Stimulated activated CD4-positive, alpha-beta T cell treated with anti-CD3 and anti-CD28 coated beads, TNF-alpha, amount 100 ng/mL, for 24 hours (primary cell): ENCODE results near the gene CHD8.
"Not testable (repeated sequence)": the region's sequence is repeated elsewhere in the genome, so short reads cannot be mapped to it uniquely, and the experiment has no call there.

Experiments used
- DNase-seq, 3 experiments: peaks; one replicate each; pipeline ENCODE4 v3.0.0-alpha.2; 2020; ENCODE audit warnings: low read depth in 3 of 3

Gene CHD8

DNA sequence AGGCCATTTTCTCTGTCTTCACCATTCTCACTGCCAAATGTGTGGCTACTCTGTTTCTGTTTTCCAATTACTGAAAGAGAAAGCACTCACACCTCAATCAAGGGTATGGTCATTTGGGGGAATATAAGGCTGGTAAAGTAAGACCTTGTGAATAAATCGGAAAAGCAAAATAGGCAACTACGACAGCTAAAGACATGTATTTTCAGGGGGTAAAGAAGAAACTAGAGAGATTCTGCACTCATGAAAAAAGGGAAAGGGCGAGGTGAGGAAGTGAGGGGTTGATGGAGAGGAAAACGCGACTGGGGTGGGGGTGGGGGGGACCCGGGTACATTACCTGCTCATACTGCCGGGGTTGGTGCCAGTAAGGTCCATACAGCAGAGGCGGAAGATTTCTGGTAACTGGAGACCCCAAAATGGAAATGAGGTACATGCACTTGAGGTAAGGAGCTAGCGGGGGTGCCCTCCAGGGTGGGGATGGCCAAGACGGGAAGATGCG lies 19.3 kb downstream of the CHD8 start:
- DNase-seq: no peak

DNA sequence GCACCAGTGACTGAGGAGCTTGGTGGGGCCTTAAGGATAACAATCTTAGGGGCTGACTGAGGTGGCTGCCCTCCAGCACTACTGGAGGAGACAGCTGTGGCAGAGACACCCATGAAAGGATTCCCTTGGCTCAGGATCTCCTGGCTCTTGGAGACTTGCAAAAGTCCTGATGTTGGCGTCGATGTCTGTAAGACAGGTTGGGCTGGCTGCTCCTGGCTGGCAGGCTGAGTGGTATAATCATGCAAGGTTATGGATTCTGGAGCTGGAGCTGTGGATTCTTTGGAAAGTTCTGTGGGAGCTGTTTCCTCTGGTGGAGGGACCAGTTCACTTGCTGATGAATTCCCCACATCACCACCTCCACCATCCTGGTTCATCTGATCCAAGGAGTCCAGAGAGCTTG lies 24.8 kb downstream of the CHD8 start:
- DNase-seq: no peak

DNA sequence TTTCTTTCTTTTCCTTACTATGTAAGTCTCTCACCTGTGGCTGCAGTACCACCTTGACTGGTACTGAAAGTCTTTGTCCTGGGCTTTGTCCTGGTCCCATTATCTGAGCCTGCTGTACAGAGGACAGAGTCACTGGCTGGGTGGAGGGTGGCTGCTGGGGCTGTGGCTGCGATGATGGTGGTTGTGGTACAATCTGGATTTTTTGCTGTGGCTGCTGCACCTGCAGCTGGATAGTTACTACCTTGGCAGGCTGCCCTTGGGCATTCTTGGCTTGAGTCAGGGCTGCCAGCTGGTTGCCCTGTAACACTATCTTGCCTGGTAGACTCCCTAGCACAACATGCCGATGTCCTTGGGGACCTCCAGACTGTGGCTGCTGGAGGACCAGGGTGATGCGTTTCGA lies 27.0 kb downstream of the CHD8 start:
- DNase-seq: no peak

DNA sequence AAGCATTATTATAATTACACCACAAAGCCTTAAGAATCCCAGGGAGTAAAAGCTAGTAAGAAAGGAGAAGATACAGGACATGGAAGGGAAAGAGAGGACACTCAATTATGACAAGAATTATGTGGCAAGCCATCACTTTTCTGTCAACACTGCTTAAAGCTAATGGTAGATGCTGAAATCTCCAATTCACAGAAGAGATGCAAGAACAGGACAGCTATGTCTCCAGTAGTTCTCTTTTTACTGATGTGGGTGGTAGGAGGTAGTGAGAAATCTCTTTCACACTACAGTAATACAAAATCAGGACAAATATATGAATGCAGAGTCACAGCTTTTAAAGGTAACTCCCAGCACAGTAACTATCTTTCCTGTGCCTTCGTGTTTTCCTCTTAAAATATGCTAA lies 29.2 kb downstream of the CHD8 start:
- DNase-seq: no peak

DNA sequence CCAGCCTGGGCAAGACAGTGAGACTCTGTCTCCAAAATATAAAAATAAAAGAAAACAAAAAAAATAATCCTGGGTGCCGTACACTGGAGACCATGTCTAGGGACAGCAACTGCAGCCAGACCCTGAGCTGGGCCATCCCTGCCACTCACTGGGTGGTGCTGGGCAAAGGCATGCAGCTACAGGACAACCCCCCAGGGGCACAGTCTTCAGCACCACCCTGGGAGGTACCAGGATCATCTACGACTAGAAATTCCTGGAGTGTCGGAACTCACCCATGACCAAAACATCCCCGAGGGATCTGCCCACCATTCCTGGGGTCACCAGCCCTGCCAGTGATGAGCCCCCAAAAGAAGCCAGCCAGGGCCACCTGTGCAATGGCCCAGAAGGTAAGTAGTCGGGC lies 36.4 kb downstream of the CHD8 start:
- DNase-seq: no peak

DNA sequence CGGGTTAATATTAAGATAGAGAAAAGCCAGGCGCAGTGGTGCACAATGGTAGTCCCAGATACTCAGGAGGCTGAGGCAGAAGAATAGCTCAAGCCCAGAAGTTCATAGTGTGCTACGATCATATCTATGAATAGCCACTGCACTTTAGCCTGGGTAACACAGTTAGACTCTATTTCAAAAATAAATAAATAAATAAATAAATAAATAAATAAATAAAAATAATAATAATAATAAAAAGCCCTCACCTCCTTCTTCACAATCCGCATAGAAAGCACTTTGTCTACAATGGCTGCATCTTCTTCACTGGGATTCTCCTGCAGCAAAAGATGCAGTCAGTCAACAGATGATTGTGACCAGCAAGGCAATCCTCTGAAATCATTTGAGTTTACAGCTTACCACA lies 40.6 kb downstream of the CHD8 start:
- no peak for DNase-seq

DNA sequence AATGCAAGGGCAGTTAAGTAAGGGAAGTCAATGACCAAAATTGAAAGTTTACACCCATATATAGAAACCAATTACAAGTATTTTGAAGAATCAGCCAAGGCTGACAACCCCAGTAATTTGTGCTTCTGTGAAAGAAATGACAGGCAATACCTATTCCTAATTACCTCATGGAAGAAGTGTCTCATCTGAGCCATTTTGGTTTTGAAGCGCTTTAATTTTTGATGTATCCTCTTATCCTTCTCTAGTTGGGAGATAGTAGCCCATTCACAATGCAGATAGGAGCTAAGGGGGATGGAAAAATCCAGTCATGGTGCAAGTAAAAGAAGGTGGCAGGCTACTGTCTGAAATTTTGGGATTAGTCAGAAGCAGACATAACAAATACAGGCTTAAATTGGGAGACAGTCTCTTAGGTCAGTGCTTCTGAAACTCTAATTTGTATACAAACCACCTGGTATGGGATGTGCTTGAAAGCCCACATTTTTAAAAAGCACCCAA lies 41.7 kb downstream of the CHD8 start:
- DNase-seq: no peak

DNA sequence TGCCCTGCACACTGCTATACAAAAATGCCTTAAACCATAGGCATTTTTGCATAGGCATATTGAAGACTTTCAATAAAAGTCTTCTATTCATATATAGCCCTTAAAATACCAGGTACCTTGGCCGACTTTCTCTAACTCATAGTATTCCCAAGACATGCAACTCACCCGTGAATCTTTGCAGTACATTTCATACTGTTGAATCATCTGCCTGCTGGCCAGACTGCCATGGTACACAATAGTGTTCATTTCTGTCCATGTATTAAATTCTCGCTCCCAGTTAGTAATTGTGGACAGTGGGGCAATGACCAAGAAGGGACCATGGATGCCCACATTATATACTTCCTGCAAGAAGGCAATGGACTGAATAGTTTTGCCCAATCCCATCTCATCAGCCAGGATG lies 47.8 kb downstream of the CHD8 start:
- DNase-seq: no peak

DNA sequence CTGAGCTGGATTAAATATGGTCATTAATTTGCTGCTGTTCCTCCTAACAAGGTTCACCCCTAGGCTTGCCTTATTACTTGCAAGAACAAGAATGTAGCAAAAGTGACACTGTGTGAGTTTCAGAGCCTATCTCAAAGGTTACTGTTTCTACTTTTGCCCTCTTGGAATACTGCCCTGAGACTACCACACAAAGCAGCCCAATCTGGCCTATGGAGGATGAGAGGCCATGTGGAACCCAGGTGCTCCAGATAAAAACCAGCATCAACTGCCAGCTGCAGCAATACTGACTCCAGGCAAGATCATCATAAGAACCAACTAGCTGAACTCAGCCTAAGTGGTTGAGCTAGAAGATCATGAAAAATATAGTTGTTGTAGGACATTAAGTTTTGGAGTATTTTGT lies 49.7 kb downstream of the CHD8 start:
- no peak for DNase-seq

DNA sequence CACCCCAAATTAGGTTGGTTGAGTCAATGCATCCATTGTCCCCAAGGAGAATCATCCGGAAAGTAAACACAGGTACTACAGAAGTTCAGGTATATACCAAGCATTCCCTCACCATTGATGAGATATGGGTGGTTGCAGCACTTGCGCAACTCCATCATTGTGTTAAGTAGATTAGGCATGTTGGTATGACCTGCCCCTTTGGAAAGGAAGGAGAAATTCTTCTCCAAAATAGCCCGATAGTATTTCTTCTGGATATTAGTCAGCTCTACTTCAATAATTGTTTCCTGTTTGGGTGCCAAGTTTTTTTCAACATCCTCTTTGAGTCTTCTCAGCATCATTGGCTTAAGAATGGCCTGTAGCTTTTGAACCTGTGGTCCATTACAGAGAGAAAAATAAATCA lies 50.8 kb downstream of the CHD8 start:
- DNase-seq: no peak

DNA sequence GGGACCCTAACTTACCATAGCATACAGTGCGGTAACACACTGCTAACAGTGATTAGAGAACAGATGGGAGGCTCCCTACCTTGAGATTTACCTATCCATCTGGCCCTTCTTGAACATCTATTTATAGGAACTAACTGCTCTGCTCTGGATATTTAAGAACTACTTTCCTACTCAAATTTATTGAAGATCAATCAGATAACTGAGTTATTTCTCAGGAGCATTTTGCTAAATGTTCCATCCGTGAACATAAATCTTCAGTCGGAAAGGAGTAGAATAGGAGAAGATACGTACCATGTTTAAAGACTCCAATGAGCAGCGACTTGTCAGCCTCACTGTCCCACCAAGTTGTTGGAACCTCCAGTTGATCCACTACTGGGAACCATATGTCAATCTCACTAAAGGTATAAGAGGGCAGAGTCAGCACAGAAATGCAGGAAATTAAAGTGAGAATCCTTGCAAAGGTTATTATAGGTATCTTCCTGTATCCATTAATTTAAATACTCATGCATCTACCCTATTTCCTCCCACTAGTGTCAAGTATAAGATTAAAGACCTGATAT lies 56.5 kb downstream of the CHD8 start:
- no peak for DNase-seq

DNA sequence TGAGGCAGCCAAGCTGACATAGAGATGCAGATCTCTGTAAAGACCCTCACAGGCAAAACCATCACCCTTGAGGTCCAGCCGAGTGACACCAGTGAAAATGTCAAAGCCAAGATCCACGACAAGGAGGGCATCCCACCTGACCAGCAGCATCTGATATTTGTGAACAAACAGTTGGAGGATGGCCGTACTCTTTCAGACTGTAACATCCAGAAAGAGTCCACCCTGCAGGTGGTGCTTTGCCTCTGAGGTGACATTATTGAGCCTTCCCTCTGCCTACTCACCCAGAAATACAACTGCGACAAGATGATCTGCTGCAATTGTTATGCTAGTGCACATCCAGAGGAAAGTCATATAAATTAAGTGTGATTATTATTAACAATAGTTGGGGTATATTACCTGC lies 57.0 kb downstream of the CHD8 start:
- DNase-seq: no peak

DNA sequence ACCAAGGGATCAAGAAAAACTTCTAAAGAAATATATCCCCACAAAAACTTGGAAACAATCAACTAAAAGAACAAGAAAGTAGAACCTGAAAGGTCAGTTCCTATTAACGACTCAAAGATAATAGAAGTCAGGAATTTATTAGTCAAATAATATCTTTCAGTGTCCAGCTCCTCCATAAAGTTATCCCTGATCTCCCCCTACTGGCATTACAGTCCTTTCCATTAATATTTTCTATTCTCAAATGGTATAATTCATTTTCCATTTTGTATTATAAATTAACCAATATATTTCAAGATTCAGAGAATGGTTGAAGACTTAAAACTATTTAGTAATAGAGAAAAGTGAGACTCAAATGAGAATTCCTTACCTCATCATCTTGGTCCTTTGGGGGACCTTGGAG lies 60.5 kb downstream of the CHD8 start:
- DNase-seq: no peak

DNA sequence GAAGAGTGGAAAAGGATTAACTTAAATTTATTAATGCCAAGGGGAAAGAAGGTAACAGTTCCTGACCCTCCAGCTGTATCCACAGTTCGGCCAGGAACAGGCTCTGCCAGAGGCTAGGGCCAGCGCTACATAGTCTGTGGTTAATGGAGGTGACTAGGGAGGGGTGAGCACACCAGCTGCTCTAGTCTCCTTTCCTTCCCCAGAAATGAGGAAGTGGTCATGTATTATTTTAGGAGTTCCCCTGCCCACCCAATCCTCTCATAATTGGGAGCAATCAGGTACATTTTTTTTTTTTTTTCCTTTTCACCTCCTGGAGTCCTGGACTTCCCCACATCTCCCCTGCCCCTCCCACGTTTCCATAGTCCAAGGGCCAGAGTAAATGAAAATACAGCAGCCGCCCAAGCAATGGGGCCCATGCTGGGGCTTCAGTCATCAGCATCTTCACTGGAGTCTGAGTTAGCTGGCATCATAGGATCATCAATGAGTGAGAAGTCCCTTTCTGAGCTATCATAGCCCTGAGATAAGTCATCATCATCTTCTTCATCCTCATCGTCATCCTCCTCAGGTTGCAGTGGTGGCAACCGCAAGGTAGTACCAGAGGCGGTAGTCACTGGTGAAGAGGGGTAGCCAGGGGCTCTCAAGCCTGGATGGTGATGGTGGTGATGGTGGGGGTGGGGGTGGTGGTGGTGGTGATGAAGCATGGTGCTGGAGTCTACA lies 70.6 kb downstream of the CHD8 start:
- DNase-seq: no peak

DNA sequence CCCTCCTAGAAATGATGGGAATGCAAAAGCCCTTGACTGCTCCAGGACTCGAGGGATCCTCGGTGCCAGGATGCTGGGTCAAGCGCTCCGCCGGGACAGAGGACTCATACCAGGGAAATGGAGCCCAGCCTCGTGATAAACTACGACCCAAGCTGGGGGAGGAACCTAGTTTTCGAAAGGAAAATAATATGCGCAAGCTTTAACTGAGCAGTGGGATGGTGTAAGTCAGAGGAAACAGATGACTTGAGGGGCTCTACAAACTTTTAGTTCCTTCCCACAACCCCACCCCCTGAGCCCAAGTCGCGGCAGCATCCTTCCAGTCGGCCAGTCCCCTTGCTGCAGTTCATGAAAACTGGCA lies 71.5 kb downstream of the CHD8 start:
- peak in 1 of 3 experiments; percentile 24 for DNase-seq

DNA sequence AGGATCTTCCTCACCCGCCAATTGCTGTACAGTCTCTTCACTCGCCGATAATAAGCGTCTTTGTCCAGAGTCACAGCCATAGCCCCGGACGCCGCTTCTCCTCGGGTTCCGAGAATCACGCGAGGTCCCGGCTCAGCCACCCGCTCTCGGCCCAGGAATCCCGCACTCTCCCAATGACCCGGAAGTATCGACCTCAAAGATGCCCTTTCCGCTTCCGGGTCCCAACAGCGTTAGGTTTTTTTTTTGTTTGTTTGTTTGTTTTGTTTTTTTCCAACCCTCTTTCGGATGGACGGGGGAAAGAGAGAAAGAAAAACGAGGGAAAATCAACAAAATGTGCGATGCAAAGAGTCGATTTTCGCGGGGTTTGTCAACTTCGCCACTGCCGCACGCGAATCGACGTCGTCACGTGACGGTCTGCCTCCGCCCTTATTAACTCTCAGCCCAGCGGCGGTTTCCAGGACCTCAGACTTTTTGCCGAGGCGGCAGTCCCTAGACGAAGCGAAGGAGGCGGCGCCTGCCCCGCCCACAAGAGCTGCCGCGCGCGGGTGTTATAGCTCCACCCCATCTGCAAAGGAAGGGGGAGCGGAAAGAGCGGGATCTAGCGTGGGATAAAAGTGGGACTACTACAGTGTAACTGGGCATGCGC lies 72.0 kb downstream of the CHD8 start, which contains the start of gene SUPT16H:
TSS of gene SUPT16H (minus strand) at position 172 of the 646 bp plus-strand sequence. CDS start at position 80, 92 bp downstream.
- peak; percentile 86 to 96 (median 90) for DNase-seq

DNA sequence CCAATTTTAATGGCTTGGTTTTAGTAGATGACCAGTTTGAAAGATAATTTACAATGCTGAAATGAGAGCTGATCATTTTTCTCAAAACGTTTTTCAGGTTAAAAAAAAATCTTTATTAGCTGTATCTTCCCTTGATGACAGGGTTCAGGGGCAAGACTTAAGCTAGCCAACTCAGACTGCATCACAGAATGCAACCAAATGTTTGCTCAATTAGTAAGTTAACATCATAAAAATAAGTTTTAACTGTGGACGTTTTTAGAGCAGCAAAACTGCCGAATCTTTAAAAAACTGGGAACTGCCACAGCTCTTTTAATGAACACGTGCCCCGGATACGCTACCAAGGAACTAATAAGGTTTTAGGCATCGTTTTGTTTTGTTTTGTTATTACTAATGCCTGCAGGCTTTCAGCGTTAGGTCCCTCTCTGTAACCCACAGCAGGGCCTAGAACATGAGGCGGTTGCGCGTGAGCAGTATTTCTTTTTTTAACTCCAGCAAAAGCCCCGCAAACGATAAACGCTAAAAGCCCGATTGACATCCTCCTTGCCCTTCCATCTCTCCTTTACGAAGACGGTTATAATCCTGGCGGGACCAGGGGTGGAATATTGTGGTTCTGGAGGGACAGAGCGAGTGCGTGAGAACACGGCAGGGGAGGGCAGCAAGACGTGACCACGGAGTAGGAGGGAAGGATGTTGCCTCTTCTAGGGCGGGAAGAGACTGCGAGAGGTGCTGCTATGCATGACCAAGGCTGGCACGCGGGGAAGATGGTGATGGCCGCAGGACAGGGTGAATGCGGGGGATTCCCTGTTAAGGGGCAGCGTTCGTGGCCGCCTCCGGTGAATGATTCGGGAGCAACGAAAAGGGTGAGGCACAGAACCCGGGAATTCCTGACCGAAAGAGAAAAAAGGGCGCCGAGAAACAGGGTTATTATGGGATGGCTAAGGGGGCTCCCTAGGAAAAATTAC lies 72.8 kb downstream of the CHD8 start:
- DNase-seq: peak; percentile 21 to 56 (median 22)

DNA sequence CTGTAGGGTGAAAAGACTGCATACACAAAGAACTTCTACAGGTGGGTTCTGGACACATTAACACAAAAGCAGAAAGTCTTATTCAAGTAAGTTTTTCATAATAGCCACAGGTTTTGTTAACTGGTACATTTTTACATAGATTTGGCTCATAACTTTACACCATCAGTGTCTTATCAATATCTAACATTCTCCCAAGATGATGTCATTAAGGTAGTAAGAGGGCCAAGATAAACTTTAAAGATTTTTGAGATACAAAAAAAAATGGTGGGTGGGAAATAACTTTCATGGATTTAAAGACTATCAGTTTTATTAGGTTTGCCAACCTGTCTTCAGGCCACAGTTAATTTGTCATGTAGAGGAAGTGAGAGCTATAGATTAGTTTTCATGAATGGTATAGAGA lies 73.8 kb downstream of the CHD8 start:
- no peak for DNase-seq

DNA sequence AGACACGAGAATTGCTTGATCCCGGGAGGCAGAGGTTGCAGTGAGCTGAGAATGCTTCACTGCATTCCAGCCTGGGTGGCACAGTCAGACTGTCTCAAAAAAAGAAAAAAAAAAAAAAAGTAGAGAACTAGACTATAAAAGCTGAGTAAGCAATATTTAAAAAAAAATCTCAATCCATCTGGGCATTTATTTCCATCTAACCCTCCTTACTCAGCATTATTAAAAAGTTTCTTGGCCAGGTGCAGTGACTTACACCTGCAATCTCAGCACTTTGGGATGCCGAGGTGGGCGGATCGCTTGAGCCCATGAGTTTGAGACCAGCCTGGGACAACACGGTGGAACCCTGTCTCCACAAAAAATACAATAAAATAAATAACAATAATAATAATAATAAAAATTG lies 76.6 kb downstream of the CHD8 start:
- no peak for DNase-seq

DNA sequence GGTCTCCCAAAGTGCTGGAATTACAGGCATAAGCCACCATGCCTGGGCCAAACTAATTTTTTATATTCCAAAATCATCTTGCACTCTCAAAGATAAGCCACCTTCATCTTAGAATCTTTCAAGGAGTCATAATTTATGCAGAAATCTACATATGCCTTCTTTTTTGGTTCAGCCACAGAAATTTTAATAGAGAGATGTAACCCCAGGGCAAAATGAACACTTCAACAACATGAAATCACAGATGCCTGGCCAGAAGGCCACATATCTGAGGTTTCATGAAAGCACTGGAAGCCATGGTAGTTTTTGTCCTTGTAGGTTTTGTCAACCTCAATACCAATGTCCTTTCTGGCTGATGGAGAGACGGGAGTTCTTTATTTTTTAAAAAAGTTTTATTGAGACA lies 81.9 kb downstream of the CHD8 start:
- DNase-seq: no peak

DNA sequence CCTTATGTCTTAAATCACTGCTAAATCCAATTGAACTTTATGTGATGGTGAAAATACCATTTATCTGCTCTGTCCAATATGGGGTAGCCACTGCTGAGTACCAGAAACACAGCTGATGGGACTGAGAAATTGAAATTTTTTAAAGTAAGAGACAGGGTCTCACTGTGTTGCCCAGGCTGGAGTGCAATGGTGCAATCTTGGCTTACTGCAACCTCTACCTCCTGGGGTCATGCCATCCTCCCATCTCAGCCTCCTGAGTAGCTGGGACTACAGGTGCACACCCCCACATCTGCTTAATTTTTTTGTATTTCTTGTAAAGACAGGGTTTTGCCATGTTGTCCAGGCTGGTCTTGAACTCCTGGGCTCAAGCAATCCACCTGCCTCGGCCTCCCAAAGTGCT lies 83.1 kb downstream of the CHD8 start:
- DNase-seq: not testable (repeated sequence)
